ENCODE results near the gene CARD10. TPM values are rescaled to one million over a fixed set of nuclear protein-coding genes. Genes with fewer than 3 reads are reported as not detected.

Gene CARD10
- total RNA-seq, 6 experiments from 2014 or later = 9.0 to 27.8 (median 14.2) TPM

- no peaks in the 10 kb centered on the region for H3K9me3 ChIP-seq
- H3K4me1 ChIP-seq = peaks cover 0 to 5% (median 2%) of the 10 kb centered on the region in 4 donors
- no peaks in the 10 kb centered on the region for H3K27me3 ChIP-seq
- 87% methylated on average over 5 of the region's 12 CpGs for WGBS (ENCODE audit: insufficient coverage, low coverage, low lambda C conversion rate, missing lambda C conversion rate)
- no peak overlapping the region for H3K27ac ChIP-seq
- TF ChIP-seq CTCF (IDR thresholded peaks at IDR 0.05) (no peak), POLR2A (IDR thresholded peaks at IDR 0.05) (no peak)
- H3K4me3 ChIP-seq = no peak overlapping the region
- intact Hi-C loops (cut with DNase I) = no loop called here
- no peaks in the 10 kb centered on the region for H3K36me3 ChIP-seq
- no peak for ATAC-seq
- DNase-seq = no peak
Observed at GRCh38 chr22:37481347-37481907, 37.8 kb downstream of the CARD10 start.

GRCh38 chr22:37480387-37481346, 38.5 kb downstream of the CARD10 start:
- WGBS (ENCODE audit: insufficient coverage, low coverage, low lambda C conversion rate, missing lambda C conversion rate) = 90% methylated on average over 6 of the region's 17 CpGs
- TF ChIP-seq POLR2A (IDR thresholded peaks at IDR 0.05) (no peak), CTCF (IDR thresholded peaks at IDR 0.05) (no peak)
- no peak overlapping the region for H3K27ac ChIP-seq
- no peaks in the 10 kb centered on the region for H3K4me1 ChIP-seq
- no peak for ATAC-seq
- no peaks in the 10 kb centered on the region for H3K36me3 ChIP-seq
- H3K4me3 ChIP-seq = no peak overlapping the region
- no peaks in the 10 kb centered on the region for H3K27me3 ChIP-seq
- DNase-seq = no peak
- H3K9me3 ChIP-seq = no peaks in the 10 kb centered on the region
- intact Hi-C loops (cut with DNase I) = no loop called here

- intact Hi-C loops (cut with DNase I) = no loop called here
- Histone ChIP-seq H3K4me1 (no peaks in the 10 kb centered on the region), H3K27ac (no peak overlapping the region), H3K9me3 (no peaks in the 10 kb centered on the region), H3K27me3 (no peaks in the 10 kb centered on the region), H3K4me3 (no peak overlapping the region), H3K36me3 (no peaks in the 10 kb centered on the region)
- DNase-seq (no peak), ATAC-seq (no peak)
- 84% methylated on average over 5 of the region's 15 CpGs for WGBS (ENCODE audit: insufficient coverage, low coverage, low lambda C conversion rate, missing lambda C conversion rate)
- TF ChIP-seq POLR2A (IDR thresholded peaks at IDR 0.05) (no peak), CTCF (IDR thresholded peaks at IDR 0.05) (no peak)
Observed at GRCh38 chr22:37479196-37479595, 40.0 kb downstream of the CARD10 start.

GRCh38 chr22:37476389-37477329, 42.6 kb downstream of the CARD10 start:
- ATAC-seq = no peak
- TF ChIP-seq CTCF (IDR thresholded peaks at IDR 0.05) (no peak), POLR2A (IDR thresholded peaks at IDR 0.05) (no peak)
- WGBS (ENCODE audit: insufficient coverage, low coverage, low lambda C conversion rate, missing lambda C conversion rate) = 80% methylated on average over 1 of the region's 14 CpGs
- Histone ChIP-seq H3K27me3 (no peaks in the 10 kb centered on the region), H3K4me1 (no peaks in the 10 kb centered on the region), H3K9me3 (no peaks in the 10 kb centered on the region), H3K4me3 (no peak overlapping the region), H3K36me3 (no peaks in the 10 kb centered on the region), H3K27ac (no peak overlapping the region)
- intact Hi-C loops (cut with DNase I) = no loop called here
- DNase-seq = no peak
